GM13976 (cell line): ENCODE data around the gene PHYKPL.

Source experiments
- DNase-seq: peaks from one replicate; pipeline ENCODE4 v3.0.0; 2012; ENCODE audit warnings: low spot score
- in situ Hi-C: fragments of 300-500 bp; cut with MboI; formaldehyde crosslinking; loops from one replicate; pipeline ENCODE4 v1.12.0; 2022; ENCODE audit warnings: low sequenced_read_pairs, mixed read lengths, inconsistent platforms; ENCODE audit not compliant: unreplicated experiment
- TF ChIP-seq, protein P1 (sequence below): IDR thresholded peaks from 2 replicates; pipeline ENCODE4 v1.5.1; 2012; ENCODE audit warnings: borderline replicate concordance, mild to moderate bottlenecking; ENCODE audit not compliant: insufficient read depth; ENCODE audit errors: extremely low read depth, missing control alignments, control extremely low read depth

The PHYKPL gene

DNA sequence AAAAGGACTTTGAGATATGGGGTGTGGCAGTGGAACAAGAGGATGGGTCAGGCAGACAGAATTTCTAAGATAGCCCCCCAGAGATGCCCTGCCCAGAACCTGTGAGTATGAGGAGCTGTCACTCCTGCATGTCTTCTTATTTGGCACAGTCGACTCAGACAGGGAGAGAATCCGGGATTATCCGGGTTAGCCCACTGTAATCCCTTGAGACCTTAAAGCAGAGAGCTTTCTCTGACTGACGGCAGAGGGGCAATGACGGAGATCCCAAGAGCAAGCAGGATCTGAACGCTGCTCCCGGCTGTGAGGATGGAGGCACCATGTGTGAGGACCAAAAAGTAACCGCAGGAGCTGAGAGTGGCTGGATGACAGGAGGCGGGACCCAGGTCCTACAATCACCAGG, 70.1 kb downstream of the PHYKPL start:
- TF ChIP-seq, protein P1, sequence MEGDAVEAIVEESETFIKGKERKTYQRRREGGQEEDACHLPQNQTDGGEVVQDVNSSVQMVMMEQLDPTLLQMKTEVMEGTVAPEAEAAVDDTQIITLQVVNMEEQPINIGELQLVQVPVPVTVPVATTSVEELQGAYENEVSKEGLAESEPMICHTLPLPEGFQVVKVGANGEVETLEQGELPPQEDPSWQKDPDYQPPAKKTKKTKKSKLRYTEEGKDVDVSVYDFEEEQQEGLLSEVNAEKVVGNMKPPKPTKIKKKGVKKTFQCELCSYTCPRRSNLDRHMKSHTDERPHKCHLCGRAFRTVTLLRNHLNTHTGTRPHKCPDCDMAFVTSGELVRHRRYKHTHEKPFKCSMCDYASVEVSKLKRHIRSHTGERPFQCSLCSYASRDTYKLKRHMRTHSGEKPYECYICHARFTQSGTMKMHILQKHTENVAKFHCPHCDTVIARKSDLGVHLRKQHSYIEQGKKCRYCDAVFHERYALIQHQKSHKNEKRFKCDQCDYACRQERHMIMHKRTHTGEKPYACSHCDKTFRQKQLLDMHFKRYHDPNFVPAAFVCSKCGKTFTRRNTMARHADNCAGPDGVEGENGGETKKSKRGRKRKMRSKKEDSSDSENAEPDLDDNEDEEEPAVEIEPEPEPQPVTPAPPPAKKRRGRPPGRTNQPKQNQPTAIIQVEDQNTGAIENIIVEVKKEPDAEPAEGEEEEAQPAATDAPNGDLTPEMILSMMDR: no peak
- no peak for DNase-seq
- in situ Hi-C loops: no loop called here

DNA sequence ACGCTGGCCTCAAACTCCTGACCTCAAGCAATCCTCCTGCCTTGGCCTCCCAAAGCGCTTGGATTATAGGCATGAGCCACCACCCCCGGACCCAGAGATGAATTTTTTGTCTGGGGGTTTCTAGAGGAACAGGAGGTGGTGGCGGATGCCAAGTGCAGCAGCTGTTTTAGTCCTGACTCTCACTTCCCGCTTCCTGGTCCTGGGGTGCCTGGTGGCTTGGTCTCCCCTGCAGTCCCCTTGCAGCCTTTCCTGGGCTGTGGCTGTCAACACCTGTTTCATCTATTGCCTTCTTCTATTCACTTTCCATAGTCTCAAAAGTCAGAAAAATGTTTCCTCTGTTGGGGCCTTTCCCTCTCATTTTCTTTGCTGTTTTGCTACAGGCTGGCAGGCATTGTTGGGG, 72.4 kb downstream of the PHYKPL start:
- TF ChIP-seq, protein P1: no peak
- DNase-seq: no peak
- in situ Hi-C loops: no loop called here
